Measurements from ENCODE around the gene PTPRG. TPM values are rescaled to one million over a fixed set of nuclear protein-coding genes. Genes with fewer than 3 reads are reported as not detected.

Gene PTPRG
- total and polyA plus RNA-seq, 2 donors (not counting 1 experiment from before 2014, with no cell fraction given), result 67.0 to 97.9 TPM

DNA sequence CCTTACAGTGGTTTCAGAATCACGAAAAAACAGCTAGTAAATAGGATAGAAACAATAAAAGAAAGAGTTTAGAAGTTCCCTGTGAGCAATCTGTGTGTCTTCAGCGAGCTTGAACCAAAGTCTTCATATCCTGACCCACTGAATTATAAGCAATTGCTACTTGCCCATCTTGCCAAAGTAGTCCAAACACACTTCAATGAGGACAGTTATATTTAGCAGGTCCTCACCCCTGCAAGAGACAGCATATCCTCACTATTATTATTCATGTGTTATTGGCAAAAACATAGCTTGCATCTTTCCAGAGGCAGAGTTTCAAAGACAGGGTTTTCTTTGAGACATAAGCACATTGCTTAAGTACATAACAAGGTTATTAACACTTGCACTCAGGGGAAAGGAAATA, 734.2 kb downstream of the PTPRG start:
- no peak overlapping the region for H3K4me3 ChIP-seq (replicated peaks in 1 of 4; ENCODE audit: control extremely low read depth in 1 of 4, insufficient read depth in 1 of 4, low read depth in 3 of 4, low read length in 4 of 4)
- H3K27ac ChIP-seq (ENCODE audit: insufficient read depth, low read length), result no peak overlapping the region
- H3K9ac ChIP-seq (ENCODE audit: insufficient read depth, low read length), result no peak overlapping the region
- H3K79me2 ChIP-seq (ENCODE audit: control insufficient read depth, insufficient read depth, low read length), result no peaks in the 10 kb centered on the region
- H3K9me3 ChIP-seq (ENCODE audit: control insufficient read depth, insufficient read depth, low read depth, low read length), result no peaks in the 10 kb centered on the region
- H3K4me1 ChIP-seq (ENCODE audit: control insufficient read depth, extremely low read depth, insufficient read depth, low read length), result no peaks in the 10 kb centered on the region
- H3K27me3 ChIP-seq (ENCODE audit: control insufficient read depth, insufficient read depth, low read length), result no peaks in the 10 kb centered on the region
- H3K36me3 ChIP-seq (ENCODE audit: control insufficient read depth, insufficient read depth, low read length), result no peaks in the 10 kb centered on the region
- no peak overlapping the region for H2AFZ ChIP-seq (ENCODE audit: low read length)
- H4K20me1 ChIP-seq (ENCODE audit: control insufficient read depth, extremely low read depth, insufficient read depth, low read length), result no peaks in the 10 kb centered on the region
- no peak for DNase-seq (ENCODE audit: low read depth in 2 of 2)
- TF ChIP-seq EZH2 (IDR thresholded peaks at IDR 0.05; ENCODE audit: low read length, missing control alignments), result no peak
- no peak for TF ChIP-seq CTCF (conservative IDR thresholded peaks at IDR 0.05 in 1 of 2, IDR thresholded peaks at IDR 0.05 in 1 of 2; ENCODE audit: low read depth in 1 of 2, low read length in 2 of 2)
- H3K4me2 ChIP-seq (ENCODE audit: extremely low read depth, insufficient read depth, low read length), result no peak overlapping the region

GRCh38 chr3:62300617-62301016, 739.2 kb downstream of the PTPRG start:
- Histone ChIP-seq H3K9ac (ENCODE audit: insufficient read depth, low read length) (no peak overlapping the region), H3K9me3 (ENCODE audit: control insufficient read depth, insufficient read depth, low read depth, low read length) (no peaks in the 10 kb centered on the region), H3K27ac (ENCODE audit: insufficient read depth, low read length) (no peak overlapping the region), H3K36me3 (ENCODE audit: control insufficient read depth, insufficient read depth, low read length) (no peaks in the 10 kb centered on the region), H3K4me3 (replicated peaks in 1 of 4; ENCODE audit: control extremely low read depth in 1 of 4, insufficient read depth in 1 of 4, low read depth in 3 of 4, low read length in 4 of 4) (no peak overlapping the region), H2AFZ (ENCODE audit: low read length) (no peak overlapping the region), H4K20me1 (ENCODE audit: control insufficient read depth, extremely low read depth, insufficient read depth, low read length) (no peaks in the 10 kb centered on the region), H3K79me2 (ENCODE audit: control insufficient read depth, insufficient read depth, low read length) (no peaks in the 10 kb centered on the region), H3K27me3 (ENCODE audit: control insufficient read depth, insufficient read depth, low read length) (no peaks in the 10 kb centered on the region), H3K4me1 (ENCODE audit: control insufficient read depth, extremely low read depth, insufficient read depth, low read length) (no peaks in the 10 kb centered on the region), H3K4me2 (ENCODE audit: extremely low read depth, insufficient read depth, low read length) (no peak overlapping the region)
- TF ChIP-seq CTCF (conservative IDR thresholded peaks at IDR 0.05 in 1 of 2, IDR thresholded peaks at IDR 0.05 in 1 of 2; ENCODE audit: low read depth in 1 of 2, low read length in 2 of 2) (no peak), EZH2 (IDR thresholded peaks at IDR 0.05; ENCODE audit: low read length, missing control alignments) (no peak)
- no peak for DNase-seq (ENCODE audit: low read depth in 2 of 2)

DNA sequence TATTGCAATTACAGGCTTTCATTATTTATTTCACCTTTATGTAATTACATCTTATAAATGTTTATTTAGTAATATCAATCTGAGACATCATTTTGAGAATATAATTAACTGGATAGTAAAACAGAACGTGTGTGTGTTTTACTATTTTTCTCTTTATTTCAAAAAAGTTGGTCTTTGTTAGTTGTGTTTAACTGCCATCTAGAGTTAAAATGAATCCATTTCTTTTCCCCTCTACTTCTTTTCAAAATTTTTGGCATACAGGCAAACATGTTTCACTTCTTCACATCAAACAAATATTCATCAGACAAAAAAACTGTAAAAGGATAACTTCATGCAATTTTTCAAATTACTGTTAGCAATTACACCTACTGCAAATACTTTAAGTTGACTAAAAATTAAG, 750.8 kb downstream of the PTPRG start:
- H3K36me3 ChIP-seq (ENCODE audit: control insufficient read depth, insufficient read depth, low read length), result no peaks in the 10 kb centered on the region
- no peaks in the 10 kb centered on the region for H4K20me1 ChIP-seq (ENCODE audit: control insufficient read depth, extremely low read depth, insufficient read depth, low read length)
- no peak overlapping the region for H3K4me3 ChIP-seq (replicated peaks in 1 of 4; ENCODE audit: control extremely low read depth in 1 of 4, insufficient read depth in 1 of 4, low read depth in 3 of 4, low read length in 4 of 4)
- H3K79me2 ChIP-seq (ENCODE audit: control insufficient read depth, insufficient read depth, low read length), result no peaks in the 10 kb centered on the region
- H3K9ac ChIP-seq (ENCODE audit: insufficient read depth, low read length), result no peak overlapping the region
- no peak for TF ChIP-seq CTCF (conservative IDR thresholded peaks at IDR 0.05 in 1 of 2, IDR thresholded peaks at IDR 0.05 in 1 of 2; ENCODE audit: low read depth in 1 of 2, low read length in 2 of 2)
- no peak for TF ChIP-seq EZH2 (IDR thresholded peaks at IDR 0.05; ENCODE audit: low read length, missing control alignments)
- H3K27me3 ChIP-seq (ENCODE audit: control insufficient read depth, insufficient read depth, low read length), result no peaks in the 10 kb centered on the region
- no peak overlapping the region for H2AFZ ChIP-seq (ENCODE audit: low read length)
- H3K4me1 ChIP-seq (ENCODE audit: control insufficient read depth, extremely low read depth, insufficient read depth, low read length), result no peaks in the 10 kb centered on the region
- DNase-seq (ENCODE audit: low read depth in 2 of 2), result no peak
- H3K4me2 ChIP-seq (ENCODE audit: extremely low read depth, insufficient read depth, low read length), result no peak overlapping the region
- H3K9me3 ChIP-seq (ENCODE audit: control insufficient read depth, insufficient read depth, low read depth, low read length), result no peaks in the 10 kb centered on the region
- no peak overlapping the region for H3K27ac ChIP-seq (ENCODE audit: insufficient read depth, low read length)
